Activated CD8-positive, alpha-beta memory T cell treated with anti-CD3 and anti-CD28 coated beads for 48 hours (primary cell): ENCODE measurements around the gene RAVER2.
A peak's percentile ranks its signal among the peaks of the same experiment; 100 is the strongest.

Experiments used
- DNase-seq, 3 experiments: peaks; one replicate each; pipeline ENCODE4 v3.0.0-alpha.2; 2020; ENCODE audit warnings: low read depth in 2 of 3, low spot score in 2 of 3

Gene RAVER2

GRCh38 chr1:64845831-64846425 is 101.1 kb downstream of the RAVER2 start:
- DNase-seq = no peak

GRCh38 chr1:64846573-64847430 is 101.9 kb downstream of the RAVER2 start:
- no peak for DNase-seq

GRCh38 chr1:64847666-64848065 is 102.8 kb downstream of the RAVER2 start:
- no peak for DNase-seq

- no peak for DNase-seq
Observed at GRCh38 chr1:64848136-64848535, 103.3 kb downstream of the RAVER2 start.

GRCh38 chr1:64848803-64849202 is 103.9 kb downstream of the RAVER2 start:
- no peak for DNase-seq

- DNase-seq = no peak
Observed at GRCh38 chr1:64849942-64850341, 105.1 kb downstream of the RAVER2 start.

- no peak for DNase-seq
Observed at GRCh38 chr1:64850846-64851245, 106.0 kb downstream of the RAVER2 start.

GRCh38 chr1:64851664-64852063 is 106.8 kb downstream of the RAVER2 start:
- DNase-seq = no peak

GRCh38 chr1:64854674-64855073 is 109.8 kb downstream of the RAVER2 start:
- no peak for DNase-seq

- DNase-seq = no peak
Observed at GRCh38 chr1:64855557-64855956, 110.7 kb downstream of the RAVER2 start.

GRCh38 chr1:64856553-64856952 is 111.7 kb downstream of the RAVER2 start:
- DNase-seq = no peak

- no peak for DNase-seq
Observed at GRCh38 chr1:64857347-64857746, 112.5 kb downstream of the RAVER2 start.

- no peak for DNase-seq
Observed at GRCh38 chr1:64861611-64862010, 116.7 kb downstream of the RAVER2 start.

- DNase-seq = peak in 1 of 3 experiments; percentile 38
Observed at GRCh38 chr1:64864018-64864940, 119.4 kb downstream of the RAVER2 start.

- DNase-seq = no peak
Observed at GRCh38 chr1:64865105-64865757, 120.4 kb downstream of the RAVER2 start.

GRCh38 chr1:64866689-64867088 is 121.8 kb downstream of the RAVER2 start:
- DNase-seq = no peak

GRCh38 chr1:64867266-64867665 is 122.4 kb downstream of the RAVER2 start:
- no peak for DNase-seq

GRCh38 chr1:64871256-64871655 is 126.4 kb downstream of the RAVER2 start:
- no peak for DNase-seq

- DNase-seq = no peak
Observed at GRCh38 chr1:64872067-64872466, 127.2 kb downstream of the RAVER2 start.

- DNase-seq = no peak
Observed at GRCh38 chr1:64873576-64873975, 128.7 kb downstream of the RAVER2 start.

GRCh38 chr1:64874666-64875065 is 129.8 kb downstream of the RAVER2 start:
- no peak for DNase-seq
